ENCODE results near the gene HHAT. TPM values are rescaled to one million over a fixed set of nuclear protein-coding genes. Genes with fewer than 3 reads are reported as not detected.
"Not testable (repeated sequence)": the region's sequence is repeated elsewhere in the genome, so short reads cannot be mapped to it uniquely, and the experiment has no call there.

Gene HHAT
- total RNA-seq, 1 donor from 2014 or later: 11.4 TPM

DNA sequence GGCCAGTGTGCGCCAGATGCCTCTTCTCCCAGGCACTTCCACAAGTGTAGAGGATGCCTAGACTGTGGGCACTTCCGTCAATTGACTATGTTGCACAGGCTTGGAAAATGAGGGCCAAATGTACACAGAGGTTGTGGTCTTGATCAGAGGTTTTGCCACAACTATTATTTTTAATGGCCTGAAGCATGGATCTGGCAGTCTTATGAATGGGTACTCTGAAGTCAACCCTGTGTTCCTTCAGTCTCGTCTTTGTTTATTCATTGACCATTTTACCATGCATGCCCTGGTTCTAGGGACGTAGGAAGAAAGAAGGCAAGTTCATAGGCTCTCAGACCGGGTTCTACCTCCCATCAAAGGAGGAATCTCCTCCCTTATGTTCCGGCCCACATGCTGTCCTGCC, 329.1 kb downstream of the HHAT start:
- Histone ChIP-seq H3K4me1 (ENCODE audit: insufficient read depth, low read length) (no peaks in the 10 kb centered on the region), H3K27me3 (ENCODE audit: insufficient read depth, low read length) (no peaks in the 10 kb centered on the region), H3K9me3 (ENCODE audit: insufficient read depth, low read depth, low read length) (peaks cover 3% of the 10 kb centered on the region), H3K36me3 (ENCODE audit: insufficient read depth, low read length) (no peaks in the 10 kb centered on the region), H4K20me1 (ENCODE audit: insufficient read depth, low read length) (no peaks in the 10 kb centered on the region), H3K79me2 (ENCODE audit: insufficient read depth, low read length) (no peaks in the 10 kb centered on the region), H2AFZ (ENCODE audit: low read depth, low read length) (no peak overlapping the region), H3K4me2 (ENCODE audit: low read length) (no peak overlapping the region), H3K4me3 (ENCODE audit: insufficient read depth, low read depth, low read length) (no peak overlapping the region), H3K9ac (ENCODE audit: low read length) (no peak overlapping the region), H3K27ac (ENCODE audit: low read depth, low read length) (no peak overlapping the region)
- peaks cover 8% of the 10 kb centered on the region for H3K9me3 Mint-ChIP-seq (ENCODE audit: unreplicated experiment)
- no peak for FAIRE-seq
- H3K27me3 Mint-ChIP-seq (ENCODE audit: low read depth, unreplicated experiment): peaks cover 9% of the 10 kb centered on the region
- no peak overlapping the region for H3K4me3 Mint-ChIP-seq (ENCODE audit: unreplicated experiment)
- no peak for TF ChIP-seq EZH2 (IDR thresholded peaks at IDR 0.05; ENCODE audit: insufficient read depth, low read length)
- no peak for TF ChIP-seq CTCF (IDR thresholded peaks at IDR 0.05; ENCODE audit: insufficient read depth, low read depth, low read length)
- no peak for DNase-seq (ENCODE audit: low read depth)
- peaks cover 5% of the 10 kb centered on the region for H3K36me3 Mint-ChIP-seq (ENCODE audit: low read depth, unreplicated experiment)
- H3K4me1 Mint-ChIP-seq (ENCODE audit: low read depth, unreplicated experiment): no peaks in the 10 kb centered on the region
- H3K27ac Mint-ChIP-seq (ENCODE audit: unreplicated experiment): no peak overlapping the region

DNA sequence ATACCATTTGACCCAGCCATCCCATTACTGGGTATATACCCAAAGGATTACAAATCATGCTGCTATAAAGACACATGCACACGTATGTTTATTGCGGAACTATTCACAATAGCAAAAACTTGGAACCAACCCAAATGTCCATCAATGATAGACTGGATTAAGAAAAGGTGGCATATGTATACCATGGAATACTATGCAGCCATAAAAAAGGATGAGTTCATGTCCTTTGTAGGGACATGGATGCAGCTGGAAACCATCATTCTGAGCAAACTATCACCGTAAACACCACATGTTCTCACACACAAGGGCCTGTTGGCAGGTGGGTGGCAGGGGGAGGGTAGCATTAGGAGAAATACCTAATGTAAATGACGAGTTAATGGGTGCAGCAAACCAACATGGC, 332.8 kb downstream of the HHAT start:
- not testable (repeated sequence) for H3K9ac ChIP-seq (ENCODE audit: low read length); H3K27me3 ChIP-seq (ENCODE audit: insufficient read depth, low read length); H3K79me2 ChIP-seq (ENCODE audit: insufficient read depth, low read length); H4K20me1 ChIP-seq (ENCODE audit: insufficient read depth, low read length); H3K9me3 Mint-ChIP-seq (ENCODE audit: unreplicated experiment); H3K27ac ChIP-seq (ENCODE audit: low read depth, low read length); H3K4me3 ChIP-seq (ENCODE audit: insufficient read depth, low read depth, low read length); H3K36me3 Mint-ChIP-seq (ENCODE audit: low read depth, unreplicated experiment); H3K27ac Mint-ChIP-seq (ENCODE audit: unreplicated experiment); H3K4me2 ChIP-seq (ENCODE audit: low read length); H3K4me3 Mint-ChIP-seq (ENCODE audit: unreplicated experiment); H3K4me1 ChIP-seq (ENCODE audit: insufficient read depth, low read length); H3K9me3 ChIP-seq (ENCODE audit: insufficient read depth, low read depth, low read length); H3K36me3 ChIP-seq (ENCODE audit: insufficient read depth, low read length); H3K4me1 Mint-ChIP-seq (ENCODE audit: low read depth, unreplicated experiment); DNase-seq (ENCODE audit: low read depth); H2AFZ ChIP-seq (ENCODE audit: low read depth, low read length); FAIRE-seq
- peaks cover 16% of the 10 kb centered on the region for H3K27me3 Mint-ChIP-seq (ENCODE audit: low read depth, unreplicated experiment)

- Mint-ChIP-seq H3K4me3 (ENCODE audit: unreplicated experiment) (no peak overlapping the region), H3K9me3 (ENCODE audit: unreplicated experiment) (peaks cover 8% of the 10 kb centered on the region), H3K4me1 (ENCODE audit: low read depth, unreplicated experiment) (no peaks in the 10 kb centered on the region), H3K27ac (ENCODE audit: unreplicated experiment) (no peak overlapping the region), H3K27me3 (ENCODE audit: low read depth, unreplicated experiment) (peaks cover 16% of the 10 kb centered on the region), H3K36me3 (ENCODE audit: low read depth, unreplicated experiment) (peaks cover 8% of the 10 kb centered on the region)
- H3K79me2 ChIP-seq (ENCODE audit: insufficient read depth, low read length): no peaks in the 10 kb centered on the region
- TF ChIP-seq CTCF (IDR thresholded peaks at IDR 0.05; ENCODE audit: insufficient read depth, low read depth, low read length) (no peak), EZH2 (IDR thresholded peaks at IDR 0.05; ENCODE audit: insufficient read depth, low read length) (no peak)
- no peaks in the 10 kb centered on the region for H4K20me1 ChIP-seq (ENCODE audit: insufficient read depth, low read length)
- no peak for DNase-seq (ENCODE audit: low read depth)
- H3K27me3 ChIP-seq (ENCODE audit: insufficient read depth, low read length): no peaks in the 10 kb centered on the region
- no peak overlapping the region for H2AFZ ChIP-seq (ENCODE audit: low read depth, low read length)
- no peak for FAIRE-seq
- H3K36me3 ChIP-seq (ENCODE audit: insufficient read depth, low read length): no peaks in the 10 kb centered on the region
- no peaks in the 10 kb centered on the region for H3K9me3 ChIP-seq (ENCODE audit: insufficient read depth, low read depth, low read length)
- H3K27ac ChIP-seq (ENCODE audit: low read depth, low read length): no peak overlapping the region
- H3K4me2 ChIP-seq (ENCODE audit: low read length): no peak overlapping the region
- H3K4me1 ChIP-seq (ENCODE audit: insufficient read depth, low read length): no peaks in the 10 kb centered on the region
- H3K9ac ChIP-seq (ENCODE audit: low read length): no peak overlapping the region
- H3K4me3 ChIP-seq (ENCODE audit: insufficient read depth, low read depth, low read length): no peak overlapping the region
These were observed 333.8 kb downstream of the HHAT start for GRCh38 chr1:210662291-210663050.
